Camera-type eye (tissue), 1 donor: ENCODE measurements around the gene HTR1A. TPM values are rescaled to one million over a fixed set of nuclear protein-coding genes. Genes with fewer than 3 reads are reported as not detected.

ENCODE experiments used
- total RNA-seq: library from RNA; depleted of rRNA; stranded (reverse); fragments of >200 nt; gene quantifications from one replicate; pipeline ENCODE4 v1.2.3, GENCODE V29; 2014

HTR1A gene
- not detected for total RNA-seq

DNA sequence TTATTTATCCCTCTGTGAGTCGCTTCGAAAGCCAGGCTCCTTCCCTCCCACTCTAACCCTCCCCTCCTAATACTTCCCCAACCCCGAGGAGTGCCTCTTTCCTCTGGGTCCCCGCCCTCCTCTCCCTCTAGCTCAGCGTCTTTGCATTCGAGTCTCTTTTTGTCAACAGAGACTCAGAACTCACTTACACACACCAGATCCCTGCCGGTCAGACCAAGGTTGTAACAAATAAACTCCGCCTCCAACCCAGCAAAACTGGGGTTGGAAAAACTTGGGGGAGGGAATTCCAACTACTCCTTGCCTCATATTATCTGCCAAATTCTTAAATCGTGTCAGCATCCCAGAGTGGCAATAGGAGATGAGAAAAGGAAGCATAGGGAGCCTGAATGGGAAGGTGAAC lies at the start of gene HTR1A:
Gene HTR1A, minus strand, starts transcription at position 167 of the 400 bp plus-strand sequence. CDS start 726 bp downstream, outside the sequence.

Other genes with a start within 250 kb of the HTR1A start
- 43.2 TPM for gene RNF180, start 203.4 kb upstream of the HTR1A start, total RNA-seq